ENCODE measurements around the gene TINCR. TPM values are rescaled to one million over a fixed set of nuclear protein-coding genes. Genes with fewer than 3 reads are reported as not detected.
A peak's percentile ranks its signal among the peaks of the same experiment; 100 is the strongest.
"Not testable (repeated sequence)": the region's sequence is repeated elsewhere in the genome, so short reads cannot be mapped to it uniquely, and the experiment has no call there.

TINCR gene
- total RNA-seq, 1 experiment from 2014 or later = 0.17 TPM

DNA sequence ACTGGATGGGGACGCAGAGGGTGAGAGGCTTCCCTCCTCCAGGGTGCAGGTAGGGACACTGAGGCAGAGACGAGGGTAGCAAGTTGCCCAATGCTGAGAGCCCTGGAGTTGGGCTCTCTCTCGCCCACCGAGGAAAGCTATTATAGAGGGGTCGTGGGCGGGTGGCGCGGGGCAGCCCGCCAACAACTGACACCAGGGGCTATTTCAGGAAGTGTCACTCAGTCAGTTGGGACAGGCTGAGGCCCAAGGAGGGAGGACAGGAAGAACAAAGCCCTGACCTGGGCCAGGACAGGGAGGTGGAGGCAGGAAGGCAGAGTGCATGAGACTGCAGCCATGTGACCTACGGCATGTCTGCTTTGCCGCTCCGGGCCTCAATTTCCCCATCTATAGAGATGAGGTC is 29.9 kb downstream of the TINCR start:
- no peak overlapping the region for H2BK20ac ChIP-seq (ENCODE audit: low read depth, low read length, poor library complexity, severe bottlenecking)
- H3K36me3 Mint-ChIP-seq (ENCODE audit: insufficient read depth in 1 of 3, low read depth in 3 of 3) = peaks cover 8 to 12% (median 8%) of the 10 kb centered on the region in 3 experiments
- DNase-seq = no peak
- H3K23me2 ChIP-seq (ENCODE audit: insufficient read length, low read depth, low read length, poor library complexity, severe bottlenecking) = no peaks in the 10 kb centered on the region
- no peak overlapping the region for H4K91ac ChIP-seq (ENCODE audit: insufficient read length, low read depth, low read length)
- H2BK120ac ChIP-seq (ENCODE audit: low read depth, low read length, poor library complexity, severe bottlenecking) = no peak overlapping the region
- H3K23ac ChIP-seq (ENCODE audit: insufficient read length, low read depth, low read length) = no peak overlapping the region
- H3K79me2 ChIP-seq (ENCODE audit: insufficient read depth, low read length) = no peaks in the 10 kb centered on the region
- no peak overlapping the region for H2AFZ ChIP-seq (ENCODE audit: low read length)
- no peak overlapping the region for H2AK5ac ChIP-seq (ENCODE audit: insufficient read length, low read length)
- H3K56ac ChIP-seq (ENCODE audit: insufficient read length, low read depth, low read length) = no peak overlapping the region
- H3K18ac ChIP-seq (ENCODE audit: insufficient read length, low read depth, low read length) = peak overlapping the region; percentile 67
- no peak overlapping the region; a peak in 1 of 5 replicates for H3K4me3 Mint-ChIP-seq
- no CpG with 5 or more reads among the region's 12 CpGs for WGBS (ENCODE audit: extremely low coverage, insufficient read length, low lambda C conversion rate)
- H3K27ac ChIP-seq (ENCODE audit: insufficient read length, low read depth, low read length) = no peak overlapping the region
- H3K9me3 ChIP-seq (ENCODE audit: control insufficient read depth, low read depth, low read length) = peaks cover 7% of the 10 kb centered on the region
- no peak overlapping the region for H4K5ac ChIP-seq (ENCODE audit: insufficient read length, low read depth, low read length)
- 0 out of 2 replicates have a peak overlapping the region, but pooled peaks have one; percentile 12 for H2BK15ac ChIP-seq (ENCODE audit: low read depth, low read length)
- no peak overlapping the region for H3K4me2 ChIP-seq (ENCODE audit: insufficient read depth, insufficient read length, low read length)
- no peak for TF ChIP-seq CTCF (conservative IDR thresholded peaks at IDR 0.05)
- no peak overlapping the region for H2BK12ac ChIP-seq (ENCODE audit: insufficient read length, low read depth, low read length)
- no peaks in the 10 kb centered on the region for H3K27me3 ChIP-seq (ENCODE audit: insufficient read depth, low read length)
- peaks cover 2% of the 10 kb centered on the region; the same call in 1 of the 2 replicates for H3K4me1 ChIP-seq (ENCODE audit: insufficient read depth, low read length)
- no peak overlapping the region for H2BK5ac ChIP-seq (ENCODE audit: insufficient read length, low read length)
- peaks cover 67% of the 10 kb centered on the region for H3K27me3 Mint-ChIP-seq (ENCODE audit: low read depth)
- H3K9me3 Mint-ChIP-seq = peaks cover 25 to 28% of the 10 kb centered on the region in 2 experiments
- no peak overlapping the region for H3K4ac ChIP-seq (ENCODE audit: low read depth, low read length)
- no peak overlapping the region for H3T11ph ChIP-seq (ENCODE audit: low read length)
- no peaks in the 10 kb centered on the region for H3K79me1 ChIP-seq (ENCODE audit: insufficient read depth, low read depth, low read length, poor library complexity, severe bottlenecking)
- no peaks in the 10 kb centered on the region for H4K20me1 ChIP-seq (ENCODE audit: control insufficient read depth, insufficient read depth, insufficient read length)
- peaks cover 12 to 25% of the 10 kb centered on the region in 2 experiments for H3K4me1 Mint-ChIP-seq
- H3K9ac ChIP-seq (ENCODE audit: extremely low read depth, insufficient read length, low read length) = no peak overlapping the region
- H3K27ac Mint-ChIP-seq = no peak overlapping the region
- H4K8ac ChIP-seq (replicated peaks; ENCODE audit: insufficient read length, low read depth, low read length) = no peak overlapping the region
- no peak overlapping the region for H3K14ac ChIP-seq (ENCODE audit: insufficient read depth, low read length)

GRCh38 chr19:5536982-5537579 is 30.7 kb downstream of the TINCR start:
- H3K4ac ChIP-seq (ENCODE audit: low read depth, low read length); H3K4me1 ChIP-seq (ENCODE audit: insufficient read depth, low read length); H3K27ac ChIP-seq (ENCODE audit: insufficient read length, low read depth, low read length); H3K9ac ChIP-seq (ENCODE audit: extremely low read depth, insufficient read length, low read length); H4K5ac ChIP-seq (ENCODE audit: insufficient read length, low read depth, low read length); H3T11ph ChIP-seq (ENCODE audit: low read length); H2BK12ac ChIP-seq (ENCODE audit: insufficient read length, low read depth, low read length); H3K79me2 ChIP-seq (ENCODE audit: insufficient read depth, low read length); DNase-seq; H2BK5ac ChIP-seq (ENCODE audit: insufficient read length, low read length); H2AFZ ChIP-seq (ENCODE audit: low read length); H3K79me1 ChIP-seq (ENCODE audit: insufficient read depth, low read depth, low read length, poor library complexity, severe bottlenecking); H3K23ac ChIP-seq (ENCODE audit: insufficient read length, low read depth, low read length); H4K20me1 ChIP-seq (ENCODE audit: control insufficient read depth, insufficient read depth, insufficient read length); H2AK5ac ChIP-seq (ENCODE audit: insufficient read length, low read length); H3K18ac ChIP-seq (ENCODE audit: insufficient read length, low read depth, low read length); H3K27me3 ChIP-seq (ENCODE audit: insufficient read depth, low read length); H4K8ac ChIP-seq (replicated peaks; ENCODE audit: insufficient read length, low read depth, low read length); H2BK20ac ChIP-seq (ENCODE audit: low read depth, low read length, poor library complexity, severe bottlenecking); H3K23me2 ChIP-seq (ENCODE audit: insufficient read length, low read depth, low read length, poor library complexity, severe bottlenecking); H2BK15ac ChIP-seq (ENCODE audit: low read depth, low read length); H4K91ac ChIP-seq (ENCODE audit: insufficient read length, low read depth, low read length); H3K56ac ChIP-seq (ENCODE audit: insufficient read length, low read depth, low read length); H3K9me3 ChIP-seq (ENCODE audit: control insufficient read depth, low read depth, low read length): not testable (repeated sequence)
- peak overlapping the region; percentile 53 for H3K4me2 ChIP-seq (ENCODE audit: insufficient read depth, insufficient read length, low read length)
- Mint-ChIP-seq H3K27ac (peak overlapping the region; percentile 39 to 85 (median 85); a peak in 4 of 7 replicates), H3K4me3 (peak overlapping the region; percentile 21 to 66; a peak in 3 of 5 replicates), H3K4me1 (peaks cover 12 to 21% of the 10 kb centered on the region in 2 experiments), H3K9me3 (peaks cover 25 to 32% of the 10 kb centered on the region in 2 experiments), H3K27me3 (ENCODE audit: low read depth) (peaks cover 71% of the 10 kb centered on the region), H3K36me3 (ENCODE audit: insufficient read depth in 1 of 3, low read depth in 3 of 3) (peaks cover 8 to 12% (median 8%) of the 10 kb centered on the region in 3 experiments)
- peak overlapping the region; percentile 81 for H3K14ac ChIP-seq (ENCODE audit: insufficient read depth, low read length)
- WGBS (ENCODE audit: extremely low coverage, insufficient read length, low lambda C conversion rate) = no CpG with 5 or more reads among the region's 12 CpGs
- H2BK120ac ChIP-seq (ENCODE audit: low read depth, low read length, poor library complexity, severe bottlenecking) = peak overlapping the region; percentile 53
